NCI-H1436 treated with DMSO at 0.1 percent for 48 hours (cell line): ENCODE measurements around the gene NUP188.

ENCODE experiments used
- DNase-seq: peaks from one replicate; lab custom pipeline; 2025; lab: John Stamatoyannopoulos, UW

NUP188 gene

DNA sequence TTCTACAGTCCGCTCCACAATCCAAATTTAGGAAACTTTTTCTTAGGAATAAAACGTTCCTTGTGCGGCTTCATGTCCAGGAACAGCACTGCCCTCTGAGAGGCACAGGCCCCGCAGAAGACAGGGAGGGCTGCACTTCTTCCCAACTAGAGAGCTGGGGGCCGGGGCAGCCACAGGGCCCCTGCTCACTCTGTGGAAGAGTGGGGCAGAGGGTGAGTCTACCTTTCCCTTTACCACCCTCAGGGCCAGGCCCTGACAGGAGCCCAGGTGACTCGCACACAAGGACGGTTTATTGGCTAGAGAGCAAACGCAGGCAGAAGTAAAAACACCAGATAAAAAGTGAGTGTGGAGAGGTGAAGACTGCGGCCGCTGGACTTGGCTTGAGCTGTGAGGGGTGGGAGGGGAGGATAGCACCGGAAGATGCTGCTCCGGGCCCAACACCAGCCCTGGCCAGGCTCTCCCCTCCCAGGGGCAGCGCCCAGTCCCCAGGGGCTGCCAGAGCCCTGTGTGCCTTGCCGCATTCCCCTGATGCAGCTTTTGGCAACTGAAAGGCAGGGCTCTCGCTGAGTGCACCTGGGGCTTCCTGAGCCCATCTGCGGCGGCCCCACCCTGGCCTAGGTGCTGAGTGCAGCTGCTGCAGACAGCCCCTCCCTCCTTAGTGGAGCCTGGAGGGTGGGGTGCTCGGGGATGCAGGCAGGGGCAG lies 60.4 kb downstream of the NUP188 start:
- DNase-seq = no peak

DNA sequence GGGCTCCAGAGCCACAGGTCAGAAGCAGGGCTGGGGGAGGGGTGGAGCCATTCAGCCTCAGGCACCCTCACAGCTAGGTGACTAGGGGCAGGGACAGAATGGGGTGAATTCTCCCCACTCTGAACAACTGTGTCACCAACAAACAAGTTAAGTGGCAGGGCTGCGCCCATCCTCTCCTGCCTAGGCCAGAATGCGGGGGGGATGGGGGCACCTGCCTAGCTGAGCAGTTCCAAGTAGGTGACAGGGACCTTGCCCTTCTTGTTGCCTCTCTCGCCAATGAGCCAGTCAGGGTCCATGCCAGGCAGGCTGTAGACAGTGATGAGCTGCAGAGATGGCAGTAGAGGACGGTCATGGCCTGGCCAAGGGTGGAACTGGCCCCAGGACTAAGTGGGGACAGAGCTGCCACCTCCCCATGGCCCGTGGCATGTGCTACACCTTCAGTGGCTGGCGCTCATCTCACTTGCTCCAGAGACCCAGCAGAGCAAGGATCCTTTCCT lies 61.0 kb downstream of the NUP188 start:
- no peak for DNase-seq

DNA sequence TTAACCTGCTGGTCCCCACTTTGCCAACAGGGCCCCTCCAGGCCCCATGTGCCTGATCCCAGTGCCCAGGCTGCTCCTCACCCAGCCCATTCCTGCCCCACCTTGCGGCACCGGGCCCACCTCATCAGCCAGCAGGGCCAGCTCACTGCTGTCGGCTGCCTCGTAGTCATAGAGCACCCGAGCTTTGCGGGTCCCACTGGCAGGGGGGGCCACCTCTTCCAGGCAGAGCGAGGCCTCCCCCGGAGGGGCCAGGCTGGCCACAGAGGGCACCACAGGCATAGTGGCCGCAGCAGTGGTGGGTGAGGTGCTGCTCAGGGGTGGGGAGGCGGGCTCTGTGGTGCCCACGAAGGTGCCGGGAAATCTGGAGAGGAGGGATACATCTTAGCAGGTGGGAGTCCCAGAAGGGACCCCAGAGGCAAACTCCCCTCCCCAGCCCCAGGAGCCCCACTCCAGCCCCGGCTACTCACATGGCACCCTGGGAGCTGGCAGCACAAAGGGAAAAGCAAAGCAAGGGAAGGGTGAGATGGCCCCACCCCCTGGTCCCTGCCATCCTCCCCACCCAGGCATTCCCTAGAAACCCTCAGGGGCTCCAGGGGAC lies 61.6 kb downstream of the NUP188 start:
- no peak for DNase-seq

DNA sequence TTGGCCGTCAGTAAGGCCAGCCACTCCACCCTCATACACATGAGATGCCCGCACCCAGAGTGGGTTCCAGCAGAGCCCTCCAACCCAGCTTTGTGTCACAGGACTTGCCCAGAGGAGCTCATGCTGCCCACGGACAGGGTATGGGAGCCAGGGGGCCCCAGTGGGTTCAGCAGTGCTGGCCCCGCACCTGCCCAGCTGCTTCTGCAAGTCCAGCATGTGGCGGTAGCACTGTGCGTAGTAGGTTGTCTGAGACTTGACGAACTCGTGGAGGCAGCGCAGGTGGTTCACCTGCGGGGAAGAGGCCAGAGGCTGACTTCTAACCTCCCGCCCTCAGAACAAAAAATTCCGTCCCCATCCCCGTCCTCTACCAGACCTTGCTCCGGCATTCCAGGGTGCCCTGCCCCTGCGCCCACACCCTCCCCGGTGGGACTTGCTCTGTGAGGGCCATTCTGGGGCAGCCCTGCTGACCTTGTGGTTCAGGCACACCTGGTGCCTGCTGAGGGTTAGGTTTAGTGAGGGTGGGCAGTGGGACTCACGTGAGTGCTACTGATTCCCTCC lies 62.2 kb downstream of the NUP188 start:
- no peak for DNase-seq

DNA sequence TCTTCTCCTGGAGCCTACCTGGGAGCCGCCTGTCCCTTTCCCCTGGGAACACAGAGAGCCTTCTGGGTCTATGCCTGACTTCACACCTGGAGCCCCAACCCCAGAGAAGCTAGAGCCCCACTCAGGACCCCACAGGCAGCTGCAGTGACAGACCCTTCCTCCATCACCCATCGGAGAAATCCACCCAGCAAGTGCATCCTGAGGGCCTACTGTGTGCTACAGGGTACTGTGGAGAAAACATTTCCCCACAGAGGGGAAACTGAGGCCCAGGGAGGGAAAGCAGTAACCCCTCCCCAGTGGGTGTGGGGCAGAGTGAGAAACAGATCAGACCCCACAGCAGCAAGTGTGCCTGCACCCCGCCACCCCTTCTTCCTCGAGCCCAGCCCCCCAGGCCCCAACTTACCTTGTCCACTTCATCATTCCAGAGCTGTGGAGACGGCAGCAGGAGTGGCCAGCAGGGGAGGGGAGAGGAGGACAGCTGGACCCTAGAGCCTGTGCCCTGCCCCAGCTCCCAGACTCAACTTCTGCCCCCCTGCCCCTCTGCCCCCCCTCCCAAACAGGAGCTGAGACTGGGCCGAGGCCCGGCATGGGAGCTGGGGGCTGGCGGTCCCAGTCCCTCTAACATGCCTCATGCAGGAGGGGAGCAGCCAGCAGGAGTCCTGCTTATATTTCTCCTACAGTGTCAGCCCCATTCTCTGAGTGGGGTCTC lies 62.9 kb downstream of the NUP188 start:
- DNase-seq = no peak

DNA sequence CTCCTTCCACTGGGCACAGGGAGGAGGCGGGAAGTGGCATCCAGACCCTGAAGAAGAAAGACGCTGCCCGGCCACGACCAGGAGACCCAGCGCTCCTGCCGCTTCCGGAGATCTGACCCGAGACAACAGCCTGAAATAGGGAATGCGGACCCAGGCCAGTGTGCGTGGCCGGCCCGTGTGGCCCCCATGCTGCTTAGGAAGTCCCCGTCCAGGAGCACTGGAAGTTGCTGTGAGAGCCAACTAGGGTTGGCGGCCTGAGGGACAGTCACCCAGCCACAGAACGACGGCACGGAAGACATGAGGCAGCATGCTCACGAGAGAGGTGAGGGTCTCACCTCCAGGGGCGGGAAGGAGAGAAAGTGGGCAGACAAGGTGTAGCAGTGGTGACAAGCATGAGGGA lies 63.7 kb downstream of the NUP188 start:
- no peak for DNase-seq

DNA sequence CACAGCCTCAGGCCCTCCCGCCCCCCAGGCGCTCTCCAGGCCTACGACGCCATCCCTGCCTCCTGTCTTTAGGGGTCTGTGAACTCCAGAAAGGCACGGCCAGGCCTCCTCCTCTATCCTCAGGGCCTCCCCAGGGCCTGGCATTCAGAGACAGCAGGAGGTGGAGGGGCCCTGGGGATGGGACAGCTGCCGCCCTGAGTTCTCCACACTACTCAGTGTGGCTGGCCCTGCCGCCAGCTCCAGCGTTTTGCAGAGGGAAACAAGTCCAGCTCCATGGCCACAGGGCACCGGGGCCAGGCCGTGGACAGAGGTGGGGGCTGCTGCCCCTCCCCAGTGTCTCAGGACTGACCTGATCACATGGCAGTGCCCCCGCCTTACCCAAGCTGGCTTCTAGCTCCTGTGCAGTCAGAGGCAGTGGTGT lies 64.3 kb downstream of the NUP188 start:
- no peak for DNase-seq

DNA sequence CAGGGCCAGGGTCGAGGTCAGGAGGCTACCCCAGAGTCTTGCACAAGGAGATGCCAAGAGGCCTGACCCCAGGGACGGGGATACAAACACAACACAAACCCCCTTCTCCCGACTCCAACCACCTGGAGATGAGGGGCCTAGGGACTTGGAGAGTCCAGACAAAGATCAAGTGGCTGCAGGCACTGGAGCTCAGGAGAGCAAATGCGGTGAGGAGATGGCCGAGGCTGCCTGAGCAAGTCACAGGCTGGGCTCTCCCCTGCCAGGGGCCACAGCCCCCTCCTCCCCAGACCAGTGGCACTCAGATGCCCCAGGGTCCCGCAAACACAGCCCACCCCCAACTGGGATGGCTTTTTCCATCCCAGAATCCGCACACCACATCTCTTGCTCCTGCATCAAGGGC lies 64.8 kb downstream of the NUP188 start:
- no peak for DNase-seq

DNA sequence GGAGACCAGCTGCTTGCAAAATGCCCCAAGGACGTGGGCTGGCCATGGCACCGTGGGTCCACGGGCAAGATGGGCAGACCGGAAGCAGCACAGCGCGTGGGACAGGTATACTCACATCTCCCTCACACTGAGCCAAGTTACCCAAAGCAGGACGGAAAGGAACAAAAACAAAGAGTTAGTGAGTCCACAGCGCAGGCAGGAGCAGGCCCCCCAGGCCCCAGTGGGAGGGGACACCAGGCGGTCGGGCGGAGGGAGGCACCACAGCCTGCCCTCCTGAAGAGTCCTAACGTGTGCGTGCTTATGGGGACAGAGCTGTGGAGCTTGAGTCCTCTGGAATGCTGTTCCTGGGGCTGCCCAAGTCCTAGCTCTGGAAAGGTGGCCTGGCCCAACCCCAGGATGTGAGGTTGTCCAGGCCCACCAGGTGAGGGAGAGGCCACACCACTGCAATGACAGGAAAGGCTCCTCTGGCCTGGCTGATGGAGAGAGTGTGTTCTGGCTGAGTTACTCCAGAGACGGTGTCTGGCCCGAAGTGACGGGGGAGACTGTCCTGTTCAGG lies 65.5 kb downstream of the NUP188 start:
- no peak for DNase-seq

DNA sequence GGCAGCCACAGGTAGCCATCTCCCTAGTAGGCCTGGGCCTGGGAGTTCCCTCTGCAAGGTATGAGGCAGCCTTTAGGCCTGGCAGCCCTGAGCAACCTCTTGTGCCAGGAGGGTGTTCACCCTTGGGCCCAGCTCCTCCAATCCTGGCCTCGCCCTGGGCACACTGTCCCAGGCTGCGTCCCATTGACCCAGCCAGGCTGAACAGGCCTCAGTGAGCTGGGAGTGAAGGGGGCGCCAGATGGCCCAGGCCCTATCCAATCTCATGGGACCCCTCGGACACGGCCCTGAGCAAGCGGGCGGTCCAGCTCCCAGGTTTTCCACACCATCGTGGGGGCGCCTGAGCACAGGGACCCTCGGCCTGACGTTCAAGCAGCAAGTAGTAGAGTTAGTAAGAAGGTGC lies 66.2 kb downstream of the NUP188 start:
- no peak for DNase-seq

DNA sequence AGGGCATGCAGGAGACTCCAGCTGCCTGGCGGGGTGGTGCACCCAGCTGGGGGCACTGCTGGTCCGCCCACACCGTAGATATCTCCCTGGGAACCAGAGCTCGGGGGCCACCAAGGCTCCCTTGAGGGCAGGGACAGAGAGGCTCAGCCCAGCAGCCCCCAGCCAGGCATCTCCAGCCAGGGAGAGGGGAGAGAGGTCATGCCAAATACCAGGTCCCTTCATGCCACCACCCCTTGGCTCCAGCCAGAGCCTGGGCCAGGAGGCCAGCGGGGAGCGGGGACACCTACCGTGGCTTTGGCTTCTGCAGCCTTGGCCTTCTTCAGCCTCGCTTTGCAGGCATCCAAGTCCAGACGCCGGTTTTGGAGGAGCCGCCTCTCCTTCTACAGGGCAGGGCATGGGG lies 66.6 kb downstream of the NUP188 start:
- no peak for DNase-seq

DNA sequence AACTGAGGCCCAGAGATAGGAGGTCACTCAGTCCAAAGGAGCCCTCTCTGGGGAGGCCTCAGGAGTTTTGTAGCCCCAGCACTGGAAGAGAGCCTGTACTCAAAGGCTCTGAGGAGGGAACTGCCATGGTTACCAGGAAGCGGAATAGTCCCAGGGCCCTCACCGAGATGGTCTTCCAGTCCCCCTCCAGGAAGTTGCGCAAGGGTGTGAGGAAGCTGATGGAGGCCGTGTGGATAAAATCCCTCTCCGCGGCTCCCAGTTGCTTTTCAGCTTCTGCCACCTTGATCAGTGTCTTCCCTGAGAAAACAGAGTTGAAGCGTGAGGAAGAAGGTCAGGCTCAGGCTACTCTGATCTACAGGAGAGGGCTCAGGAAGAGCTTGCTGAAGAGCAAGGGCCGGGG lies 67.1 kb downstream of the NUP188 start:
- DNase-seq = no peak

DNA sequence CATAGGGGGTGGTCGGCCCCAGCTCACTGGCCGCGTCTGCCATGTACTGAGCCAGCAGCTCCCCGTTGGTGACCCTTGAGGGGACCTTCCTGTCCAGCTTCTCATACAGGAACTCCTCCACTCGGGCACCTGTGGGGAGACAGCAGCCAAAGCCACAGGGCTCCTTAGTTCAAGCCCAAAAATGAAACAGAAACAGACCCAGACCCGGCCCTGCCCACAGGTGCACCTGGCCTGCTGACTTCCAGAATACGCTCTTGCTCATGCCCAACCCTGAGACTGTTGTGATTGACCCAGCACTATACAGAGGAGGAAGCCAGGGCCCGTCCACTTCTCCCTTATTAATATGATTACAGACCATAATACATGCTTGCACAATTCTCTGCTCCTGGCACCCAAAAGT lies 73.6 kb downstream of the NUP188 start:
- DNase-seq = no peak

DNA sequence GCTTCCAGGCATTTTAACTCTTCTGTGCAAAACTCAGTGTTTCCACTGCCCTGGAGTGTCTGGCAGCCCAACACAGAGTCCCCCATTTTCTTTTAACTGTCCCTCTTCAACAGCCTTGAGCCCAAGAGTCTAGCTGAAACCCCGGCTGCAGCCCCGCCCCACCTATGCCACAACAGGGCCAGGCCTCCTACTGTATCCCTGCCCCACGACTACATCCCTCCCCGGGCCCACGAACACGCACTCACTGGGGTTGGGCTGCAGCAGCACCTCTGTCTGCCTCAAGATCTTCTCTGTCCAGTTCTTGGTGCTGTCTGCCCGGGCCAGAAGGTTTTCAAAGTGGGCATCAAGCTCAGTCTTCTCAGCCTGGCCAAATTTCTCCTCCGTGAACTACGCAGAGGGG lies 74.5 kb downstream of the NUP188 start:
- DNase-seq = no peak

DNA sequence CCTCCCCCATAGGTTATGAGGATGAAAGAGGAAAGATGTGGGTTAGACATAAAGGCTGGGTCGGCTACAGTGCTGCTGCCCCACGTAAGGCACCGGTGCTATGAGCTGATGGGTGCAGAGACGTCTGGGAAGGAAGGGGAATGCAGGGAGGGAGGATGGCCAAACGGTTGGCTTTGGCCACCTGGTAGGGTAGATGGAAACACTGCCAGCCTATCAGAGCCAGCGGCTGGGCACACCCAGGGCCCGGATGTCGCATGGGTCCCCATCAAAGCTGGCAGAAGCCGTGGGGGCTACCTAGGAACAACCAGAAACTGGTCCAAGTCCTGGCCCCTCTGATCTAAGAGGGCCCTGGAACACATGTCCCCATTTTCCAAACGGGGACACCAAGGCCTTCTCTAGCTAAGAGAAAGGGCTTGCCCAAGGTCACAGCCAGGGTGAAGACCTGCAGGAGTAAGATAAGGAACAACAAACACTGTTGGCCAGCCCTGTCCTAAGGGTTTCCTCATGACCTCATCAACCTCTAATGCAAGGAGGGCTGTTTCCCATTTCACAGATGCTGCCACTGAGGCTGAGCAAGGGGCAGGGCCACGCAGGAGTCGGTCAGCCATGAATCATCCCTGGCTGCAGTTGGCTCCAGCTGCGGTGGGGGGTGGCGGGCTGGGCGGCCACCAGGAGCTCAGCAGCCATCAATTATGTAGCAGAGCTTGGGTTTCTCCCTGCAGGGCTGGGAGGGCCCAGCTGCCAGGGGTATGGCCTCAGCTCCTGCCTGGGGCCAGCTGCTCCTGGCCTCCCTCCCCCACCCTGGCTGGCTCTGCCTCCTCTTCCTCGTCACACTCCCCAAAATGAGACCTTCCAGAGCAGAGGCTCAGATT lies 75.8 kb downstream of the NUP188 start:
- DNase-seq = no peak

DNA sequence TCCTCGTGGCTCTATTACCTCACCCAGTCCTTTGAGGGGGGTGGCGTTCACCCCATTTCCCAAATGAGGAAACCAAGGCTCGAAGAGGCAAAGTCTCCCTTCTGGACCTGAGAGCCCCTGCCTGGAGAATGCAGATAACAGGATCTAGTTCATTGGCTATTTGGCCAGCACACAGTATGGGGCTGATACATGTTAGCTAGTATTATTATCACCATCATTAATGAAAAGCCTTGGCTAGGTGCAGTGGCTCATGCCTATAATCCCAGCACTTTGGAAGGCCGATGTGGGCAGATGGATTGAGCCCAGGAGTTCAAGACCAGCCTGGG lies 76.4 kb downstream of the NUP188 start:
- DNase-seq = no peak

DNA sequence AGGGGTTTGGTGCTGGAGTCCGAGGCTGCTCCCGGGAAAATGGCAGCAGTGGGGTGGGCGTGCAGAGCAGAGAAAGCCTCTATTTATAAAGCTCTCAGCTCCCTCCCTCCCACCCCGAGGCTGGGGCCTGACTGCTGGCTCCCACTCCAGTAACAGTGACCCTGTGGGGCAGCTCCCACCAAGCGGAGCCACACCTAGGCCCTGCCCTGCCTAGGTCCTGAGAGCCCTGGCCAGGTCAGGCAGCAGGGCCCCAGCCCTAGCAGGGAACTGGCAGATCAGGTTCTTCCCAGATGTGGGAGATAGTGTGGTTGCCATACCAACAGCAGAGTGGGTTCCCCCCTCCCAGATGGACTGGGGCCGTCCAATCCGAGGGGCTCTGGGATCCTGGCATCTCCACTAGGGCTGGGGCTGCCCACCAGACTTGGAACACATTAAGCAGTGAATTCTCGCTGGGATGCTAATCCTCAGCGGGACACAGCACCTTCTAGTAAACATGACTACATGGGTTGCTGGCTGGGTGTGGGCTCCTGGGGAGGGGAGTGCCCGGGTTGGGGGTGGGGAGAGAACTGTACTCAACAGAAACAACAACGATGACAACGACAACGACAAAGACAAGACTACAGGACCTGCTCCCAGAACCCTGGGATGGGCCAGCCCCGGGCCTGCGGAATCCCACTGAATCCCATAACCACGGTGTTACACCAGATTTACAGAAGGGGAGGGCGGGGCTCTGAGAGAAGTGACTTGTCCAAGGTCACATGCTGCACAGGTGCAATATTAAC lies 79.1 kb downstream of the NUP188 start:
- DNase-seq = no peak

DNA sequence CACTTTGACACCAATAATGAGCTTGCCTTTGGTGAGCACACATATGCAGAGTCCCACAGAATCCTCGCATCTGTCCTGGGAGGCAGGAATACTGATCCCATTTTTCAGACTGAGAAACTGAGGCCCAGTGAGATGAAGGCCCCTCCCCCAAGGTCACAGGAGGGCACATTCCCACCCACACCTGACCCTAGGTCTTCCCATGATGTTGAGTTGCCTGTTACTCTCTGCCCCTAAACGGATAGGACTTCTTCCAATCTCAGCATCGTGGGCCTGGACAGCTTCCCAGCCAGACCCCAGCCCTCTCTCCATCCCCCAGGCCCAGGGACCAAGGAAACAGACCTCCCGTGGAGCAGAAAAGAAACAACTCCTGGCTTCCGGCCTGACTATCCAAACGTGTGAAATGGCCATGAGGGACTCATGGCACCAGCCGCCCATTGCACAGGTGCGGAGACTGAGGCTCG lies 79.8 kb downstream of the NUP188 start:
- DNase-seq = no peak

DNA sequence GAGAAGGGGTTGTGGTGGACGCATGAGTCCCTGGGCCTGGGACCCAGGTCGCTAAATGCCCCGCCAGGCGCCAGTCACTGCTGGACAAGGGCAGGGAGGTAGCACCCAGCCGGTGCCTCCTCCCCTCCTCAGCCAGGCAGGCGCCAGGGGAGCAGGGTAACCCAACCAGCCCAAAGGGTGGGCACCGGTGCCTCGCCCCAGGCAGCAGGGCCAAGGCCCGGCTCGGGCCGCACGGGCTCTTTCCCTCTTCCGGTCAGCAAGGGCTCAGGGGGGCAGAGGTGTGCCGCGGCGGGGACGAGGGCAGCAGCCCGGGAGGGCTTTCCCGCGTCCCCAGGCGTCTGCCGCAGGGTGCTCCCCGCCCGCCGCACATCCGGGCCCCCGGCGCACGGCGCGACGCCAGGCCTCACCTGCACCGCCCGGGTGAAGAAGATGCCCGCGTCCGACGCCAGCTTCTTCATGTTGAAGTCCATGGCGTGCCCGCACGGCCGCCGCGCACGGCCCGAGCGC lies 80.2 kb downstream of the NUP188 start:
- DNase-seq = no peak

DNA sequence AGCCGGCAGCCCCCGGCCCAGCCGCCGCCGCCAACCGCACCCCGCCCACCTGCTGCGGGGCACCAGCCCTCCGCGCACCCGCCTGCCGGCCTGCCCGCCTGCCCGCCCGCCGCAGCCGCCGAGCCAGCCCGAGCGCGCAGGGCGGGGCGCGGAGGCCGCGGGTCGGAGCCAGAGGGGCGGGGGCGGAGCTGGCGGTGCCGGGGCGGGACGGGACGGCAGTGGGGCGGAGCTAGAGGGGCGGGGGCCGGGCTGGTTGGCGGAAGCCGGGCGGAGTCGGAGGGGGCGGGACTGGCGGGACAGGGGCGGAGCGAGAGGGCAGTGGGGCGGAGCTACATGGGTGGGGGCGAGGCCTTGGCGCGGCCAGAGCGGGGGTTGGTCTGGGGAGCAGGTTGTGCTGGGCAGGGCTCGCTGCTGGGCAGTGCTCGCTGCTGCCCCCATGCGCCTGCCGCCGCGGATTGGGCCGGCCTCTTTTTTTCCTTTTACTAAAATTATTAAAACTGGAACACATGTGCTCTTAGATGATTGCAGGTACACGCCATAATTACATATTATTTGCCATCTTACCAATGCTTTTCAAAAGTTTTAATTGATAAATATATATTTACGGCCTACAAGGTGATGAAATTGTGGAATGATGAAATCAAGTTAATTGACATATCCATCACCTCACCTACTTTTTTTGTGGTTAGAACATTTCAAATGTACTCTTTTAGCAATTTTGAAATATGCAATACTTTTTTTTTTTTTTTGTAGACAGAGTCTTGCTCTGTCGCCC lies 80.9 kb downstream of the NUP188 start, which contains the start of gene SH3GLB2:
Gene SH3GLB2, minus strand, starts transcription at position 140 of the 775 bp plus-strand sequence. CDS start 177 bp downstream, outside the sequence.
- DNase-seq = no peak
